ENCODE data around the gene BCL7A. TPM values are rescaled to one million over a fixed set of nuclear protein-coding genes. Genes with fewer than 3 reads are reported as not detected.

The BCL7A gene
- total RNA-seq, 5 donors from 2014 or later (not counting 1 experiment from before 2014, with no cell fraction given), result 5.3 to 7.4 (median 6.7) TPM

GRCh38 chr12:122079532-122080081 is 57.9 kb downstream of the BCL7A start:
- peaks cover 47 to 52% (median 51%) of the 10 kb centered on the region in 3 donors for H3K4me1 Mint-ChIP-seq
- no peaks in the 10 kb centered on the region for H3K27me3 Mint-ChIP-seq
- peak overlapping the region; percentile 92 to 97 for H3K27ac Mint-ChIP-seq
- peaks cover 0 to 6% of the 10 kb centered on the region in 2 experiments for H3K27me3 ChIP-seq (replicated peaks in 1 of 2; ENCODE audit: control insufficient read depth in 2 of 2, extremely low read depth in 1 of 2, insufficient read depth in 2 of 2, low read length in 1 of 2)
- H3K9me3 Mint-ChIP-seq, result no peaks in the 10 kb centered on the region
- ChIA-PET POLR2A (interaction anchor here (0.6 to 1.6 kb wide), 2 partner anchors 9 to 397 kb away, joined by 5 read pairs; no protein-coding TSS in a partner anchor), CTCF (interaction anchor here in 1 of 2 donors (0.6 kb wide), 1 partner anchor 682 kb away, joined by 3 read pairs; no protein-coding TSS in a partner anchor)
- peak overlapping the region; percentile 86 to 92 (median 92) for H3K4me3 Mint-ChIP-seq
- H3K4me3 ChIP-seq (ENCODE audit: control insufficient read depth in 1 of 2, extremely low read depth in 1 of 2, low read length in 1 of 2), result peak overlapping the region; percentile 92 to 94
- peak overlapping the region; percentile 75 for H3K27ac ChIP-seq (ENCODE audit: low read length)
- 0% methylated on average over 5 of the region's 13 CpGs for WGBS (ENCODE audit: insufficient coverage)
- H3K4me1 ChIP-seq (ENCODE audit: control insufficient read depth in 1 of 2, extremely low read depth in 1 of 2, insufficient read depth in 2 of 2, low read length in 2 of 2), result peaks cover 17 to 65% of the 10 kb centered on the region in 2 experiments
- DNase-seq (peak in 3 of 35 experiments; percentile 30 to 34 (median 33)), ATAC-seq (replicated peaks in 1 of 4) (no peak)
- peaks cover 0 to 6% of the 10 kb centered on the region in 2 donors for H3K36me3 ChIP-seq (ENCODE audit: control insufficient read depth in 2 of 2, extremely low read depth in 1 of 2, insufficient read depth in 1 of 2, low read length in 1 of 2)
- no peaks in the 10 kb centered on the region for H3K9me3 ChIP-seq
- H3K36me3 Mint-ChIP-seq, result peaks cover 8% of the 10 kb centered on the region

- H3K27me3 ChIP-seq (replicated peaks in 1 of 2; ENCODE audit: control insufficient read depth in 2 of 2, extremely low read depth in 1 of 2, insufficient read depth in 2 of 2, low read length in 1 of 2), result peaks cover 0 to 6% of the 10 kb centered on the region in 2 experiments
- Mint-ChIP-seq H3K27ac (peak overlapping the region; percentile 92 to 97), H3K27me3 (no peaks in the 10 kb centered on the region), H3K4me3 (peak overlapping the region; percentile 86 to 92 (median 92)), H3K4me1 (peaks cover 52 to 58% (median 53%) of the 10 kb centered on the region in 3 donors), H3K9me3 (no peaks in the 10 kb centered on the region), H3K36me3 (peaks cover 8% of the 10 kb centered on the region)
- 20% methylated on average over 10 of the region's 18 CpGs for WGBS (ENCODE audit: insufficient coverage)
- no peaks in the 10 kb centered on the region for H3K9me3 ChIP-seq
- H3K4me3 ChIP-seq (ENCODE audit: control insufficient read depth in 1 of 2, extremely low read depth in 1 of 2, low read length in 1 of 2), result peak overlapping the region; percentile 92 to 94
- no peak for ATAC-seq (replicated peaks in 1 of 4)
- no peak for DNase-seq
- peaks cover 24 to 73% of the 10 kb centered on the region in 2 experiments for H3K4me1 ChIP-seq (ENCODE audit: control insufficient read depth in 1 of 2, extremely low read depth in 1 of 2, insufficient read depth in 2 of 2, low read length in 2 of 2)
- POLR2A ChIA-PET, result interaction anchor here (0.6 to 1.6 kb wide), 6 partner anchors 8 to 398 kb away, joined by 3 to 5 read pairs (median 4); no protein-coding TSS in a partner anchor
- peaks cover 0 to 12% of the 10 kb centered on the region in 2 donors for H3K36me3 ChIP-seq (ENCODE audit: control insufficient read depth in 2 of 2, extremely low read depth in 1 of 2, insufficient read depth in 1 of 2, low read length in 1 of 2)
- H3K27ac ChIP-seq (ENCODE audit: low read length), result peak overlapping the region; percentile 75
- CTCF ChIA-PET, result interaction anchor here in 1 of 2 donors (1.0 to 1.3 kb wide), 3 partner anchors 10 to 43 kb away, joined by 3 to 4 read pairs (median 4); no protein-coding TSS in a partner anchor
Measured at GRCh38 chr12:122080149-122081082, 58.7 kb downstream of the BCL7A start.

- Mint-ChIP-seq H3K27ac (peak overlapping the region; percentile 92 to 97), H3K27me3 (no peaks in the 10 kb centered on the region), H3K4me1 (peaks cover 49 to 66% (median 61%) of the 10 kb centered on the region in 3 donors), H3K9me3 (no peaks in the 10 kb centered on the region), H3K36me3 (peaks cover 11% of the 10 kb centered on the region), H3K4me3 (peak overlapping the region; percentile 86 to 92 (median 92))
- CTCF ChIA-PET, result interaction anchor here in 1 of 2 donors (0.6 to 1.3 kb wide), 6 partner anchors 10 to 141 kb away, joined by 3 to 4 read pairs (median 4); no protein-coding TSS in a partner anchor
- POLR2A ChIA-PET, result interaction anchor here (0.6 to 1.6 kb wide), 5 partner anchors 8 to 35 kb away, joined by 3 to 5 read pairs (median 4); no protein-coding TSS in a partner anchor
- DNase-seq (no peak), ATAC-seq (replicated peaks in 1 of 4) (no peak)
- 17% methylated on average over 4 of the region's 9 CpGs for WGBS (ENCODE audit: insufficient coverage)
- Histone ChIP-seq H3K4me3 (ENCODE audit: control insufficient read depth in 1 of 2, extremely low read depth in 1 of 2, low read length in 1 of 2) (peak overlapping the region; percentile 92 to 94), H3K9me3 (no peaks in the 10 kb centered on the region), H3K36me3 (ENCODE audit: control insufficient read depth in 2 of 2, extremely low read depth in 1 of 2, insufficient read depth in 1 of 2, low read length in 1 of 2) (peaks cover 0 to 17% of the 10 kb centered on the region in 2 donors), H3K27ac (ENCODE audit: low read length) (peak overlapping the region; percentile 75), H3K27me3 (replicated peaks in 1 of 2; ENCODE audit: control insufficient read depth in 2 of 2, extremely low read depth in 1 of 2, insufficient read depth in 2 of 2, low read length in 1 of 2) (peaks cover 0 to 4% of the 10 kb centered on the region in 2 experiments), H3K4me1 (ENCODE audit: control insufficient read depth in 1 of 2, extremely low read depth in 1 of 2, insufficient read depth in 2 of 2, low read length in 2 of 2) (peaks cover 29 to 80% of the 10 kb centered on the region in 2 experiments)
Measured at GRCh38 chr12:122081083-122081696, 59.5 kb downstream of the BCL7A start.

GRCh38 chr12:122081697-122082221 is 60.1 kb downstream of the BCL7A start:
- CTCF ChIA-PET, result interaction anchor here in 1 of 2 donors (0.6 to 1.3 kb wide), 7 partner anchors 9 to 140 kb away, joined by 3 to 4 read pairs (median 4); no protein-coding TSS in a partner anchor
- H3K9me3 Mint-ChIP-seq, result no peaks in the 10 kb centered on the region
- H3K4me1 Mint-ChIP-seq, result peaks cover 47 to 69% (median 67%) of the 10 kb centered on the region in 3 donors

GRCh38 chr12:122082621-122083356 is 61.1 kb downstream of the BCL7A start:
- POLR2A ChIA-PET, result no interaction called here
- H3K36me3 Mint-ChIP-seq, result peaks cover 14% of the 10 kb centered on the region
- Histone ChIP-seq H3K4me3 (ENCODE audit: control insufficient read depth in 1 of 2, extremely low read depth in 1 of 2, low read length in 1 of 2) (peak overlapping the region in 1 of 2 donors; percentile 41), H3K36me3 (ENCODE audit: control insufficient read depth in 2 of 2, extremely low read depth in 1 of 2, insufficient read depth in 1 of 2, low read length in 1 of 2) (peaks cover 0 to 23% of the 10 kb centered on the region in 2 donors), H3K27me3 (replicated peaks in 1 of 2; ENCODE audit: control insufficient read depth in 2 of 2, extremely low read depth in 1 of 2, insufficient read depth in 2 of 2, low read length in 1 of 2) (no peaks in the 10 kb centered on the region), H3K27ac (ENCODE audit: low read length) (peak overlapping the region; percentile 75), H3K9me3 (no peaks in the 10 kb centered on the region), H3K4me1 (ENCODE audit: control insufficient read depth in 1 of 2, extremely low read depth in 1 of 2, insufficient read depth in 2 of 2, low read length in 2 of 2) (peaks cover 40 to 86% of the 10 kb centered on the region in 2 experiments)
- ATAC-seq (replicated peaks in 1 of 4), result no peak
- H3K27ac Mint-ChIP-seq, result peak overlapping the region; percentile 92 to 97
- 45% methylated on average over 3 of the region's 6 CpGs for WGBS (ENCODE audit: insufficient coverage)
- CTCF ChIA-PET, result interaction anchor here in 1 of 2 donors (0.6 to 1.3 kb wide), 5 partner anchors 8 to 47 kb away, joined by 3 to 4 read pairs (median 3); no protein-coding TSS in a partner anchor
- peaks cover 47 to 75% (median 75%) of the 10 kb centered on the region in 3 donors for H3K4me1 Mint-ChIP-seq
- no peak for DNase-seq
- no peaks in the 10 kb centered on the region for H3K27me3 Mint-ChIP-seq
- peak overlapping the region; percentile 86 to 92 (median 92) for H3K4me3 Mint-ChIP-seq
- H3K9me3 Mint-ChIP-seq, result no peaks in the 10 kb centered on the region

More at GRCh38 chr12:122081697-122082221, 60.1 kb downstream of the BCL7A start:
- no peaks in the 10 kb centered on the region for H3K9me3 ChIP-seq
- H3K36me3 Mint-ChIP-seq, result peaks cover 11% of the 10 kb centered on the region
- peak overlapping the region; percentile 86 to 92 (median 92) for H3K4me3 Mint-ChIP-seq
- DNase-seq (peak in 20 of 35 experiments; percentile 3 to 68 (median 32)), ATAC-seq (replicated peaks in 1 of 4) (peak; percentile 35 to 45 (median 39))
- 7% methylated on average over 5 of the region's 7 CpGs for whole genome bisulfite sequencing (ENCODE audit: insufficient coverage)
- H3K4me1 ChIP-seq (ENCODE audit: control insufficient read depth in 1 of 2, extremely low read depth in 1 of 2, insufficient read depth in 2 of 2, low read length in 2 of 2), result peaks cover 34 to 86% of the 10 kb centered on the region in 2 experiments
- POLR2A ChIA-PET, result no interaction called here
- no peaks in the 10 kb centered on the region for H3K27me3 Mint-ChIP-seq
- H3K27ac Mint-ChIP-seq, result peak overlapping the region; percentile 92 to 97
- H3K27me3 ChIP-seq (replicated peaks in 1 of 2; ENCODE audit: control insufficient read depth in 2 of 2, extremely low read depth in 1 of 2, insufficient read depth in 2 of 2, low read length in 1 of 2), result peaks cover 0 to 4% of the 10 kb centered on the region in 2 experiments
- peak overlapping the region; percentile 92 to 94 for H3K4me3 ChIP-seq (ENCODE audit: control insufficient read depth in 1 of 2, extremely low read depth in 1 of 2, low read length in 1 of 2)
- peak overlapping the region; percentile 75 for H3K27ac ChIP-seq (ENCODE audit: low read length)
- peaks cover 0 to 17% of the 10 kb centered on the region in 2 donors for H3K36me3 ChIP-seq (ENCODE audit: control insufficient read depth in 2 of 2, extremely low read depth in 1 of 2, insufficient read depth in 1 of 2, low read length in 1 of 2)
